ENCODE data around the gene GDAP1L1.

DNA sequence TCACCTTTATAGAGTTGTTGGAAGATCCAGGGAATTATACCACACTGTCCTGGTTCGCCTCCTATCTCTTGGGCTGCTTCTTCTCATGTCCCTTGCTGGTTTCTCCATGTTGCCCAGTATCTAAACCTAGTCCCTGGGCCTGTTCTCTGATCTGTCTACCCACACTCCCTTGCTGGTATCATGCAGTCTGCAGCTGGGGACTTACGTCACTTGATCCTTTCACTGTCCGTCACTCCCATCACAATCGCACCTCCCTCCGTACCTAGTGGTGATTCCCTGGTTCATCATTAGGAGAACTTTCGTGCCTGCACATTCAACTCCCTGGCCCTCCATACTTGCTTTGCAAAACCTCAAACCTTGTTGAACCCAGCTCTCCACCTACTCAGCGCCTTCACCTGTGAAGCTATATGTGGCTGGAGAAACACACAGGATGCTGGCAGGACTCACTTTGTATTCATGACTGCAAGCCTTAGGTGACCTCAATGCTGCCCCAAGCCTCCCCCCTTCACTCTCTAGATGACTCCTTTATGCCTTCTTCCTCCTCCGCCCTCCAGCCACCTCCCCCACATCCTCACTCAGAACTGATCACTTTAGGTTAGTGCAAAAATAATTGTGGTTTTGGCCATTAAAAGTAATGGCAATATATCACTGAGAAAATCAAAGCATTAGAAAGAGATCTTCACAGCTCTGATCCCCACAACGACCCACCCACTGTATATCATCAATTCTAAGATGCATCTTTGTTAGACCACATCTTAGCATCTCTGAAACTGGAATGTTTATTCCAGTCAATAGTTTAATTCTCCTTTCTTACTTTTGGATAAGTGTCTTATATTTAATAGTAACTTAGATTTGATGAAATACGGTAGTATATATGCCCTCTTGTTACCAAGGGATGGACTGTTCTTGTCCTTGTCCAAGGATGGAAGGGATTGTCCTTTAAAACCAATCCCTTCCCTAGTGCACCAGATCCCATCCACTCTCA, 26.4 kb downstream of the GDAP1L1 start:
- TF ChIP-seq, protein P1, sequence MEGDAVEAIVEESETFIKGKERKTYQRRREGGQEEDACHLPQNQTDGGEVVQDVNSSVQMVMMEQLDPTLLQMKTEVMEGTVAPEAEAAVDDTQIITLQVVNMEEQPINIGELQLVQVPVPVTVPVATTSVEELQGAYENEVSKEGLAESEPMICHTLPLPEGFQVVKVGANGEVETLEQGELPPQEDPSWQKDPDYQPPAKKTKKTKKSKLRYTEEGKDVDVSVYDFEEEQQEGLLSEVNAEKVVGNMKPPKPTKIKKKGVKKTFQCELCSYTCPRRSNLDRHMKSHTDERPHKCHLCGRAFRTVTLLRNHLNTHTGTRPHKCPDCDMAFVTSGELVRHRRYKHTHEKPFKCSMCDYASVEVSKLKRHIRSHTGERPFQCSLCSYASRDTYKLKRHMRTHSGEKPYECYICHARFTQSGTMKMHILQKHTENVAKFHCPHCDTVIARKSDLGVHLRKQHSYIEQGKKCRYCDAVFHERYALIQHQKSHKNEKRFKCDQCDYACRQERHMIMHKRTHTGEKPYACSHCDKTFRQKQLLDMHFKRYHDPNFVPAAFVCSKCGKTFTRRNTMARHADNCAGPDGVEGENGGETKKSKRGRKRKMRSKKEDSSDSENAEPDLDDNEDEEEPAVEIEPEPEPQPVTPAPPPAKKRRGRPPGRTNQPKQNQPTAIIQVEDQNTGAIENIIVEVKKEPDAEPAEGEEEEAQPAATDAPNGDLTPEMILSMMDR (IDR thresholded peaks at IDR 0.05; ENCODE audit: low read depth, low read length): no peak
- no peak for TF ChIP-seq EZH2phosphoT487 (IDR thresholded peaks at IDR 0.05; ENCODE audit: low read depth)
